Upper lobe of right lung (tissue), 1 donor: ENCODE measurements around the gene MED15. TPM values are rescaled to one million over a fixed set of nuclear protein-coding genes. Genes with fewer than 3 reads are reported as not detected.
A peak's percentile ranks its signal among the peaks of the same experiment; 100 is the strongest.

Experiments used
- ATAC-seq: fragments of 200-7000 bp; cut with Tn5 transposase; one replicate; pipeline ENCODE4 v1.9.1; 2020; ENCODE audit warnings: mild to moderate bottlenecking, moderate library complexity
- DNase-seq: peaks from one replicate; pipeline ENCODE4 v3.0.0-alpha.2; 2020
- H3K27ac ChIP-seq: fragments of 200-600 bp; one replicate; pipeline ENCODE4 v1.8.0; 2022
- H3K27me3 ChIP-seq: fragments of 200-600 bp; one replicate; pipeline ENCODE4 v1.8.0; 2022; ENCODE audit warnings: mild to moderate bottlenecking
- H3K36me3 ChIP-seq: fragments of 200-600 bp; one replicate; pipeline ENCODE4 v1.8.0; 2022
- H3K4me1 ChIP-seq: fragments of 200-600 bp; one replicate; pipeline ENCODE4 v1.8.0; 2022
- H3K4me3 ChIP-seq: fragments of 200-600 bp; one replicate; pipeline ENCODE4 v1.8.0; 2022; ENCODE audit warnings: mild to moderate bottlenecking
- H3K9me3 ChIP-seq: fragments of 200-600 bp; one replicate; pipeline ENCODE4 v1.8.0; 2022
- intact Hi-C: fragments of 100-400 bp; cut with DNase I; formaldehyde crosslinking; loops from one replicate; pipeline ENCODE4 v1.11.0; 2022
- total RNA-seq: library from RNA; stranded (reverse); fragmentation: NEBNext Ultra II Directional; extraction: Animal tissue kit (Norgen Biotek cat#: 25700); gene quantifications from one replicate; pipeline ENCODE4 v1.2.1, GENCODE V29; 2021
- TF ChIP-seq, protein P1 (sequence below): fragments of 200-600 bp; IDR thresholded peaks from one replicate; pipeline ENCODE4 v1.8.0; 2022; ENCODE audit warnings: antibody characterized with exemption
- donor health status: DM: no; HTN: yes; CAD: no; lungs with severe emphysema.

Gene MED15
- total RNA-seq, 1 donor from 2014 or later = 96.9 TPM

DNA sequence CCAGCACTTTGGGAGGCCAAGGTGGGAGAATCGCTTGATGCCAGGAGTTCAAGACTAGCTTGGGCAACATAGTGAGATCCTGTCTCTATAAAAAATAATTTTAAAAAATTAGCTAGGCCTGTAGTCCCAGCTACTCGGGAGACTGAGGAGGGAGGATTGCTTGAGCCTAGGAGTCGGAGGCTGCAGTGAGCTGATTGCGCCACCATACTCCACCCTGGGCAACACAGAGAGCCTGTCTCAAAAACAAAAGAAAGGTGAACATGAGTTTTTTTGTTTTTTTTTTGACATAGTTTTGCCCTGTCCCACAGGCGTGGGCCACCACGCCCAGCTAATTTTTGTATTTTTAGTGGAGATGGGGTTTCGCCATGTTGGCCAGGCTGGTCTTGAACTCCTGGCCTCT, 17.6 kb downstream of the MED15 start:
- Histone ChIP-seq H3K4me1 (peaks cover 31% of the 10 kb centered on the region), H3K36me3 (peaks cover 30% of the 10 kb centered on the region), H3K27me3 (no peaks in the 10 kb centered on the region), H3K4me3 (no peak overlapping the region), H3K27ac (no peak overlapping the region), H3K9me3 (no peaks in the 10 kb centered on the region)
- TF ChIP-seq, protein P1, sequence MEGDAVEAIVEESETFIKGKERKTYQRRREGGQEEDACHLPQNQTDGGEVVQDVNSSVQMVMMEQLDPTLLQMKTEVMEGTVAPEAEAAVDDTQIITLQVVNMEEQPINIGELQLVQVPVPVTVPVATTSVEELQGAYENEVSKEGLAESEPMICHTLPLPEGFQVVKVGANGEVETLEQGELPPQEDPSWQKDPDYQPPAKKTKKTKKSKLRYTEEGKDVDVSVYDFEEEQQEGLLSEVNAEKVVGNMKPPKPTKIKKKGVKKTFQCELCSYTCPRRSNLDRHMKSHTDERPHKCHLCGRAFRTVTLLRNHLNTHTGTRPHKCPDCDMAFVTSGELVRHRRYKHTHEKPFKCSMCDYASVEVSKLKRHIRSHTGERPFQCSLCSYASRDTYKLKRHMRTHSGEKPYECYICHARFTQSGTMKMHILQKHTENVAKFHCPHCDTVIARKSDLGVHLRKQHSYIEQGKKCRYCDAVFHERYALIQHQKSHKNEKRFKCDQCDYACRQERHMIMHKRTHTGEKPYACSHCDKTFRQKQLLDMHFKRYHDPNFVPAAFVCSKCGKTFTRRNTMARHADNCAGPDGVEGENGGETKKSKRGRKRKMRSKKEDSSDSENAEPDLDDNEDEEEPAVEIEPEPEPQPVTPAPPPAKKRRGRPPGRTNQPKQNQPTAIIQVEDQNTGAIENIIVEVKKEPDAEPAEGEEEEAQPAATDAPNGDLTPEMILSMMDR = no peak
- intact Hi-C loops = no loop called here
- DNase-seq (no peak), ATAC-seq (no peak)

DNA sequence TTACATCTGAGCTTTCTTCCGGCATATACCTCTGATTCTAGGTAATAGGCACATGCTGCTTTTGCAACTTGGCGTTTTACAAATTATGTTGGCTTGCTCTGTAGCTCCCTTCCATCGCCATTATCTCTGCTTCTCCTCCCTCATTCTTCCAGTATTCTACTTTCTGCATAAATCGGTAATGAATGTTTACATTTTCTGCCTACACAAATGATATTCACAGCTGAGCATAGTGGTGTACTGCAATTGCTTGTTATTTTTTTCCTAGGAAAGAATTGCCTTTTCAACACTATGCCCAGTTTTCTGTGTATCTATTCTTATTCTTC, 18.9 kb downstream of the MED15 start:
- Histone ChIP-seq H3K4me1 (peaks cover 43% of the 10 kb centered on the region), H3K9me3 (no peaks in the 10 kb centered on the region), H3K36me3 (peaks cover 20% of the 10 kb centered on the region), H3K27me3 (no peaks in the 10 kb centered on the region), H3K4me3 (no peak overlapping the region), H3K27ac (no peak overlapping the region)
- intact Hi-C loops = no loop called here
- TF ChIP-seq, protein P1 = no peak
- DNase-seq (no peak), ATAC-seq (no peak)

DNA sequence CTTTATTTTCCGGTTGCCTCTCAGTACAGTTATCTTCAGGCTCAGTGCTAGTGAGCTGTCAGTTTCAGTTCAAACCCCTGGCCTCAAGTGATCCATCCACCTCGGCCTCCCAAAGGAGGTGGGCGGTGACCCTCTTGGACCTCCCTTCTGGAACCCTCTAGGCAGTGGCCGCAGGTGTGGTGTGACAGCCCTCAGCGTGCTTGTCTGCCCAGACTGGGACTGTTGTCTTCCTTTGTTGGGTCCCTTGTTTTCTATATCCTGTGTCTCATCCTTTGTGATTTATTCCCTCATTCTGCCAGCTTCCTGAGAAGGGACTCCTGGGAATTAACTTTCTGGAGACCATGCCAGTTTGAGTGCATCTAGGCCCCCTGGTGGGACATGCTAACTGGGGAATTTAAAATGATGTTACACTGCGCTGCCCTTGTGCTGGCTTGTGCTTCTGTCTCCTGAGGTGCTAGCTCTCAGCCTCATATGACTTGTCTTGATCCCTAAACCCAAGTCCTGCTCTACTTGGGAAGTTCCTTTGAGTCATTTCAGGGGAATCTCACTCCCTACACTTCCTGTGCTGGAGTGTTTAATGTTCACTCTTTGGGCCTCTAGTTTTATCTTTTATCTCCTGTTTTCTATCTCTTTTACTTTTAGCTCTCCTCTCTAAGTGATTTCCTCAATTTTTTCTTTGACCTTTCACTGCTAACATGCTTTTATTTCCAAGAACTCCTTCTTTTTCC, 19.4 kb downstream of the MED15 start:
- Histone ChIP-seq H3K4me1 (peaks cover 49% of the 10 kb centered on the region), H3K27me3 (no peaks in the 10 kb centered on the region), H3K9me3 (no peaks in the 10 kb centered on the region), H3K36me3 (peaks cover 20% of the 10 kb centered on the region), H3K4me3 (no peak overlapping the region), H3K27ac (no peak overlapping the region)
- intact Hi-C loops = no loop called here
- ATAC-seq (no peak), DNase-seq (no peak)
- TF ChIP-seq, protein P1 = no peak

DNA sequence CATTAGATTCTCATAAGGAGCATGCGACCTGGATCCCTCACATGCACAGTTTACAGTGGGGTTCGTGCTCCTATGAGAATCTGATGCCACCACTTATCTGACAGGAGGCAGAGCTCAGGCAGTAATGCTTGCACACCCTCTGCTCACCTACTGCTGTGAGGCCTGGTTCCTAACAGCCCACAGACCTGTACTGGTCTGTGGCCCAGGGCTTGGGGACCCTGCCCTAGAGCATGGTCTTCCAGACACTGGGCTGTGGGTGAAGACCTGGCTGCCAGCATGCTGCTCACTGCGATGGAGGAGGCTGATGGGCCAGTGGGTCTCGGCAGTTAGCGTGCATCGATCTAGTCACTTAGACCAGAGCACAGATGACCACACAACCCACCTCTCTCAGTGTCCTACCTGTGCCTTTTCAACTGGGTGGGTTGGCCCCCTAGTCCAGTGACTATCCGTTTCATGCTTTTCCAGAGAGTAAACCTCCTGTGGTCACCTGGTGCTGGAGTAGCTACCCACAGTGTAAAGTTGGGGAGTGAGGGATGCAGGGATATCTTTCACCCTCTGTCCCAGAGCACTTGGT, 21.1 kb downstream of the MED15 start:
- peaks cover 20% of the 10 kb centered on the region for H3K36me3 ChIP-seq
- no peak overlapping the region for H3K27ac ChIP-seq
- TF ChIP-seq, protein P1 = no peak
- no peak for ATAC-seq
- no peaks in the 10 kb centered on the region for H3K9me3 ChIP-seq
- no peak overlapping the region for H3K4me3 ChIP-seq
- DNase-seq = no peak
- H3K4me1 ChIP-seq = peaks cover 53% of the 10 kb centered on the region
- intact Hi-C loops = no loop called here
- H3K27me3 ChIP-seq = no peaks in the 10 kb centered on the region

DNA sequence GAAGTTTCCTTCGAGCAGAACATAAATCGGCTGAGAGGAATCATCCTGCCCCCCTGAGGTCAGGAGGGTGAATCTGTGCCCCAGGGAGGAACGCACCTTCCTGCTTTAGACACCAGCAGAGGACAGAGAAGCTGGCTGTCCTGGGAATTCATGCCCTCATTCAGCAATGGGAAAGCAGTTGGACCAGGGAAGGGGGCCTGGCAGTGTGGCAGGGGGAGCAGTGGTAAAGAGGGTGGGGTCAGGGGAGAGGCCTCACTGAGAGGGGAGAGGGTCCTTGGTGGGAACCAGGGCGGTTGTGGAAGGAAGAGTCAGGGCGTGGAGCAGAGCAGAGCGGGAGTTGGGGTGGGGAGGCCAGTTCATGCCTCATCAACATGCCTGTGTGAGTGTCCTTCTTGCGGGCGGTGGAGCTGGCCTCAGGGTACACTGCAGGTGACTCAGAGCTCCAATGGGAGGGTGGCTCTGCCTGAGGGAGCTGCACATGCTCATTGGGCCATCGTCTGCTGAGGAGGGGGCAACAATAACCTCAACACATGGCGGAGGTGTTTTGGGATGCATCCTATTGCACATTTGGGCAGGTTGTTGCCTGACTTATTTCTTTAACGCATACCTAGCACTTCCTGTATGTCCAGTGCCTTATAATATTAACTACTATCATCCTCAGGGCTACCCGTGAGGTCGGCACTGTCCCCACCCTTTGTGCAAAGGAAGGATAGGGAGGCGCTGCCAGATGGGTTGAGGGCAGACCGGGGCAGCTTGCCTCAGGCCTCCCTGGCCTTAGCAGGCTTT, 23.2 kb downstream of the MED15 start:
- TF ChIP-seq, protein P1 = no peak
- intact Hi-C loops = no loop called here
- H3K9me3 ChIP-seq = no peaks in the 10 kb centered on the region
- H3K27me3 ChIP-seq = no peaks in the 10 kb centered on the region
- peak overlapping the region; percentile 60 for H3K27ac ChIP-seq
- no peak for DNase-seq
- H3K4me1 ChIP-seq = peaks cover 55% of the 10 kb centered on the region
- H3K36me3 ChIP-seq = peaks cover 20% of the 10 kb centered on the region
- peak; percentile 52 for ATAC-seq
- no peak overlapping the region for H3K4me3 ChIP-seq
